GM12891 (cell line): ENCODE results near the gene RANBP3.
A peak's percentile ranks its signal among the peaks of the same experiment; 100 is the strongest.

Experiments
- DNase-seq: peaks from one replicate; pipeline ENCODE4 v3.0.0; 2011; ENCODE audit warnings: low spot score; ENCODE audit not compliant: insufficient read length
- FAIRE-seq: peaks from 2 replicates; lab custom pipeline; 2011; peaks lifted over from hg19 to GRCh38; lab: Jason Lieb, UNC
- PAX5 ChIP-seq: IDR thresholded peaks from 2 replicates; pipeline ENCODE4 v1.6.1; 2011; ENCODE audit warnings: low read length, moderate library complexity, mild to moderate bottlenecking; ENCODE audit not compliant: insufficient read depth, severe bottlenecking
- POLR2A ChIP-seq: IDR thresholded peaks from 2 replicates; pipeline ENCODE4 v1.6.1; 2011; ENCODE audit warnings: low read depth, low read length, control low read depth
- POLR2AphosphoS5 ChIP-seq: IDR thresholded peaks from 2 replicates; pipeline ENCODE4 v1.6.1; 2011; ENCODE audit warnings: low read depth, low read length, control low read depth
- POU2F2 ChIP-seq: IDR thresholded peaks from 2 replicates; pipeline ENCODE4 v1.6.1; 2011; ENCODE audit warnings: low read depth, mild to moderate bottlenecking, control low read depth, low read length, moderate library complexity
- SPI1 ChIP-seq: IDR thresholded peaks from 2 replicates; pipeline ENCODE4 v1.6.1; 2011; ENCODE audit warnings: low read depth, low read length, control low read depth
- TAF1 ChIP-seq: IDR thresholded peaks from 2 replicates; pipeline ENCODE4 v1.6.1; 2011; ENCODE audit warnings: low read depth, low read length, control low read depth

Gene RANBP3

GRCh38 chr19:5907241-5907640 lies 70.7 kb downstream of the RANBP3 start:
- no peak for TF ChIP-seq PAX5
- no peak for TF ChIP-seq TAF1
- FAIRE-seq = no peak
- no peak for DNase-seq

- FAIRE-seq (no peak), DNase-seq (no peak)
These were observed 72.7 kb downstream of the RANBP3 start for GRCh38 chr19:5905114-5905778.

GRCh38 chr19:5904352-5905113 lies 73.4 kb downstream of the RANBP3 start, which contains the start of gene VMAC:
TSS of gene VMAC (plus strand) at chr19:5904872. CDS start at chr19:5904891, 19 bp downstream.
- TF ChIP-seq POU2F2 (no peak; the same call in 1 of the 2 replicates), POLR2A (peak; percentile 67), TAF1 (peak; percentile 56)
- DNase-seq (peak; percentile 98), FAIRE-seq (peak; percentile 100)

More at GRCh38 chr19:5905114-5905778, 72.7 kb downstream of the RANBP3 start:
- no peak for TF ChIP-seq POLR2A
- no peak for TF ChIP-seq POU2F2
- TF ChIP-seq POLR2AphosphoS5 = no peak
- no peak for TF ChIP-seq SPI1

DNA sequence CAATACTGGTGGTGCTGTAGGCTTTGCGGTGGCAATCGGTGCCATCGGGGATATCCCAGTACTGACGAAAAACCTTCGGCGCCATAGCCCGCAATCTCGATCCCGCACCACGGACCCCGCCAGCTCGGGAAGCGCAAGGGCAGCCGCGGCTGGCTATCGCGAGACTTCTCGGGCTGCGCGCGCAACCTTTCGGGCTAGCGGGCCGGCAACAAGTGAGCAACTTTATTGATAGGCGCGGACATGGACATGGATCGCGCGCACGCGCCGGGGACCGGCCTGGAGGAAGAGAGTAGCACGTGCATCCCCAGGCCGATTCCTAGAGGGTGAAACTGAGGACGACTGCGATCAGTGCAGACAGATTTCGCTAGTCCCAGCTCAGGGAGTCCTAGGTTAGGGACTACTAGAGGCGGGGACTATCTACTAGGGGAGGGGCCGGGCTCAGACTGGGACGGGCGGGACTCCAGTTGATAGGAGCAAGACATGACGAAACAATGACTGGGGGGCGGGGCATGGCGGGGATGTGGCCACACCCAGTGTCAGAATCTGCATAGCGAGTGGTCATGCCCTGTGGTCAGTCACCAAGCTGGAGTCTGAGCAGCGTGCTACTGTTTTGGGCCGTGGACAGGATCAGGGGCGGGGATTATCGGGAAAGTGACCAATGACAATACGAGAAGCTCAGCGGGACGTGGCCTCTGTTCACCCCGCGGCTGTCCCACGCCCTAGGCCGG lies 74.2 kb downstream of the RANBP3 start, which contains the start of gene NDUFA11:
TSS of gene NDUFA11 (minus strand) at position 167 of the 728 bp plus-strand sequence. CDS start at position 85, 82 bp downstream.
- TF ChIP-seq POLR2A (peak; percentile 77), TAF1 (peak; percentile 67), POLR2AphosphoS5 (peak; percentile 82; the same call in 1 of the 2 replicates), POU2F2 (peak; percentile 40), PAX5 (peak; percentile 32), SPI1 (no peak)
- FAIRE-seq (no peak), DNase-seq (peak; percentile 97)

- FAIRE-seq = no peak
- no peak for DNase-seq
- TF ChIP-seq POLR2AphosphoS5 = no peak
- TF ChIP-seq SPI1 = no peak
- no peak for TF ChIP-seq TAF1
- no peak for TF ChIP-seq POLR2A
- TF ChIP-seq POU2F2 = no peak
- TF ChIP-seq PAX5 = no peak
These were observed 74.8 kb downstream of the RANBP3 start for GRCh38 chr19:5903056-5903623.

GRCh38 chr19:5900976-5901375 lies 77.0 kb downstream of the RANBP3 start:
- DNase-seq (no peak), FAIRE-seq (no peak)
- TF ChIP-seq SPI1 (no peak), TAF1 (no peak), POLR2A (no peak), POLR2AphosphoS5 (no peak), POU2F2 (no peak), PAX5 (no peak)

DNA sequence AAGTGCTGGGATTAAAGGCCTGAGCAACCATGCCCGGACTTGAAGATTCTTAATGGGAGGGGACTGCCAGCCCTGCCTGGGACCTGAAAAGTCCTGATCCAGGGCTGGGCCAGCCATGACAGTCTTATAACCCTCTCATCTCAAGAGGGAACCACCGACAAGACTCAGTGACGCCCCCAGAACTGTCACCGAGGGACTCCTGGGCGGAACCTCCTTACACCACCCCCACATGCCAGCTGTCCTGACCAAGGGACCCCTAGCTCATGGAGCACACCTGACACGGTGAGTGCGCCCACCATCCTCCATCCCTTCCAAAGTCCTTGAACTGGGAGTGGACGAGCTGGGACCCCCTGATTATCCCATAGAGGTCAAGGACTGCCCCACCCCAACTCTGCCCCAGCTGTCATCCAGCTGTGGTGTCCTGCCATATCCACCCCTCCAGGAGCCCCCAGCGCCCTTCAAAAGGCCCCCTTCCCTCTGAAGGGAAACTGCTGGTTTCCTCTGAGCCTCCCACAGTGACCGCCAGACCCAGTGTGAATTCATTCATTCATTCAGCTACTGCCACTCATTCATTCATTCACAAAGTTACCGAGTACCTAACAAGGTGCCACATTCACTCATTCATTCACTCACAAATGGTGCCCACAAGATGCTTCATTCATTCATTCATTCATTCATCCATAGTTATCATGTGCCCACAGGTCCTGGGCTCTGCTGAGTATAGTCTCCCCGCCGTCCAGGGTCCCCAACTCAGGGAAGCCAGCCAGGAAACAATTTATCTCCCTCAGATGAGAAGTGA lies 78.0 kb downstream of the RANBP3 start:
- DNase-seq (no peak), FAIRE-seq (no peak)
- TF ChIP-seq POLR2A = no peak
- no peak for TF ChIP-seq TAF1
- no peak for TF ChIP-seq POU2F2
- no peak for TF ChIP-seq PAX5
- TF ChIP-seq SPI1 = no peak
- no peak for TF ChIP-seq POLR2AphosphoS5

DNA sequence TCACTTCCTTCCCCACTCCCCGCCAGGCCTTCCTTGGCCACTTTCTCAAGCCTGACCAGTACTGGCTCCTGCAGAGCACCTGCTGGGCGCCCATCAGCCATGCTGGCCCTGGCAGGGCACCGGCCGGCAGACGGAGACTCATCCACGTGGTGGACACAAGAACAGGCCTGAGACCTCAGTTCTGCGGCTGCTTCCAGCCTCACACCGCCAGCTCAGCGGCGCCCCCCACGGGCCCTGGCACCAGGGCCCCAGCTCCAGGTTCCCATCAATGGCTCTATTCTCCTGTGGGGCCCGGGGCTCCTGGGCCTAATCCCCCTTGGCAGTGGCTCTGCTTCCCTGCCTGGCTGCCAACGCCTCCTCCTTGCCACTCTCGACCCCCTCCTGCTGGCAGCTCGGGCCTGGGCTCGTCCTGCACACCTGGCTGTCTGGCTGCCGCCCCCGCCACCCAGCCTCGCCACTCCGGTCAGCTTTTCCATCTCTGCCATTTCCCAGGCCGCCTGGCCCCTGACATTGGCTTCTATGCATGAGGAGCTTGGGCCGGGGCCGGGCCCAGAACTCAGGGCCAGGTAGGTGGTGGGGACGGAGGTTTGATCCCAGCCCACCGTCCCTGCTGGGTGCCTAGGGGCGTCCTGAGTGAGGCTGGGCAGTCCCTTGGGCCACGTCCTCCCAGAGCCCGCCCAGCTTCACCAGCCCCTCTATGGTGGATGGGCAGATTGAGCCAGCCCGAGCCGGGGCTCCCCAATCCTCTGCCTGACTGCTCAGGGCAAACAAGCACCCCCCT lies 80.6 kb downstream of the RANBP3 start:
- no peak for TF ChIP-seq TAF1
- no peak for TF ChIP-seq PAX5
- TF ChIP-seq POLR2AphosphoS5 = no peak
- FAIRE-seq = no peak

More for the DNA sequence above, 80.6 kb downstream of the RANBP3 start:
- no peak for DNase-seq
